Measurements from ENCODE around the gene ZNF786.
A peak's percentile ranks its signal among the peaks of the same experiment; 100 is the strongest.
"Not testable (repeated sequence)": the region's sequence is repeated elsewhere in the genome, so short reads cannot be mapped to it uniquely, and the experiment has no call there.

ZNF786 gene

GRCh38 chr7:149031353-149031910, 59.1 kb downstream of the ZNF786 start:
- DNase-seq (ENCODE audit: low read depth) = no peak

- DNase-seq (ENCODE audit: low read depth) = not testable (repeated sequence)
These were observed 60.1 kb downstream of the ZNF786 start for GRCh38 chr7:149030439-149030838.

DNA sequence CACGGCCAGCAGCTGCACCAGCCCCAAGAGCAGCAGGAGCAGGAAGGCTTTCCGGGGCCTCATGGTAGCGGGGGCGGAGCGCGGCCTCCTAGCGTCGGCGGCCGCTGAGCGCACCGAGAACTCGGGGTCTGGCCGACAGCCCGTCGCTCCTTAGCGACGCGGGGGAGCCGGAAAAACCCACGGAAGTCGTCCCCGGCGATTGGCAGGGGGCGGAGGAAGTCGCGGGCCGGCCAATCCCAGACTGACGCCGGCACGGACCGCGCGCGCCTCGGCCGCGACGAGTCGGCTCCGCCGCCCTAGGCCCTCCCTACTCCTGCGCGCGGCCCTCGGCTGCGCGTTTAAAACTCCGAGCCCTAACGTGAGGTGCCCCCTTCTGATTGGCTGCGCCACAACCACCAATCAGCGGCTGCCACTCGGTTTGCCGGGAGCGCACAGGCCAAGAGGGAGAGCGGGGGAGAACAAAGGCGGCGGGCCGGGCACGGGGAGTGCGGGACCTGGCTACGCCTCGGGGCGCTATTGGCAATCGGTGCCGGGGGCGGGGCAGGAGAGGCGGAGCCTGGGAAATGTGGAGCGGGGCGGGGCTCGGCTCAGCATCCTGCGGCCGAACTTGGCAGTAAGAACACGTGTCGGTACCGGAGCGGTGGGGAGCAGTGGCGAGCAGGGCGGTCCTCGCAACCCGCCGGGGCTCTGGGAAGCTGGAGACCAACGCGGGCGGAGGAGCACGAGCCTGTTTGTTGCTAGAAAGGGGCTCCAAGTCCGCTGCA, 62.0 kb downstream of the ZNF786 start, which contains the start of gene PDIA4:
PDIA4 (minus strand) TSS at position 160 of the 764 bp plus-strand sequence; CDS start at position 63, 97 bp downstream.
- DNase-seq (ENCODE audit: low read depth) = peak; percentile 95

- no peak for DNase-seq (ENCODE audit: low read depth)
These were observed 62.7 kb downstream of the ZNF786 start for GRCh38 chr7:149027611-149028345.

- DNase-seq (ENCODE audit: low read depth) = no peak
These were observed 63.5 kb downstream of the ZNF786 start for GRCh38 chr7:149027055-149027454.

GRCh38 chr7:149023662-149024061, 66.9 kb downstream of the ZNF786 start:
- DNase-seq (ENCODE audit: low read depth) = no peak

GRCh38 chr7:149022756-149023360, 67.7 kb downstream of the ZNF786 start:
- DNase-seq (ENCODE audit: low read depth) = no peak

DNA sequence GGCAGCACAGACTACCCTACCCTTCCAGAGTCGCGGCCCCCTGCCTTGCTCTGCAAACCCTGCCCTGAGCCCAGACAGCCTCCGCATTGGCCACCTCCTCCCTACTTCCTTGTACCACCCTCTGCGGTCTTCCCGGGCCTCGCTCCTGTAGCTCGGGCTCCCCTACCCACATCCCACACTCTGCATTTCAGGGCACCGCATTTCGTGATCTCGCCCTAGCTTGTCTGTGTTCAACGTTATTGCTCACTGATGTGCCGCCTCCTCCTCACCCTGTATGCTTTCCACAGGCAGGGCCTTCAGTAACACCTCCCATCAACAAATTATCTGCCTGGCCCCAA, 68.8 kb downstream of the ZNF786 start:
- DNase-seq (ENCODE audit: low read depth) = no peak

GRCh38 chr7:149020483-149020882, 70.0 kb downstream of the ZNF786 start:
- no peak for DNase-seq (ENCODE audit: low read depth)
